ENCODE measurements around the gene XYLB.

The XYLB gene

DNA sequence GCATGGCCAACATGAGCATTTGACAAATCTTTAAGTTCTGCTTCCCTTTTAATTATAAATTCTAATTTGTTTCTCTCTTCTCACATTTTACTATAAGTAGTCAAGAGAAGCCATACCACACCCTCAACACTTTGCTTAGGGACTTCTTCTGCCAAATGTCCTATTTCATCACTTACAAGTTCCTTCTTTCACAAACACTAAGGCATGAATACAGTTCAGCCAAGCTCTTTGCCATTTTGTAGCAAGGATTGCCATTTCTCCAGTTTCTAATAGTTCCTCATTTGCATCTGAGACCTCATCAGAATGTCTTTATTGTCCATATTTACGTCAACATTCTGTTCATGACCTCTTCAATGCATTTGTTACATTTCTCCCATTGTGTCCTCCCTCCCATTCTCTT is 35.1 kb upstream of the XYLB start:
- no peak for TF ChIP-seq CTCF (conservative IDR thresholded peaks at IDR 0.05; ENCODE audit: low read depth, low read length)
- no peak overlapping the region for H3K4me3 ChIP-seq (ENCODE audit: low read depth, low read length)
- no peak for DNase-seq (ENCODE audit: low read depth)

DNA sequence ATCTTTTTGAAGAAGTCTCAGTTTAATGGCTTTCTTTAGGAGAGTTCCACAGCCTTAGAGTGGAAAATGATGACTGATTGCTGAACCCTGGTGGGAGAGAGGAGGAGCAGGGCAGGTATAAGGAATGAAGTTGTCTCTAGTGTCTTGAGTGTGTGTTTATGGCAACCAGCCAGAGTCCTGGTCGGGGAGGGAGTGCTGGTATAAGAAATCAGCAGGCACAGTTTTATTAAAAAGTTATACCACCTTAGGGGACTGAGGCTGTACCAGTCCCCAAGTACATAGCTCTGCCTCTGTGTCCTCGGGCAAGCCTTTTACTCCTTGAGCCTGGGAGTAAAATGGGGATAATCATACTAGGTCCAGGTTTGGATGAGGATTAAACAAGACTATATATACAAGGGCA is 34.6 kb upstream of the XYLB start:
- DNase-seq (ENCODE audit: low read depth): no peak
- no peak overlapping the region for H3K4me3 ChIP-seq (ENCODE audit: low read depth, low read length)
- no peak for TF ChIP-seq CTCF (conservative IDR thresholded peaks at IDR 0.05; ENCODE audit: low read depth, low read length)

DNA sequence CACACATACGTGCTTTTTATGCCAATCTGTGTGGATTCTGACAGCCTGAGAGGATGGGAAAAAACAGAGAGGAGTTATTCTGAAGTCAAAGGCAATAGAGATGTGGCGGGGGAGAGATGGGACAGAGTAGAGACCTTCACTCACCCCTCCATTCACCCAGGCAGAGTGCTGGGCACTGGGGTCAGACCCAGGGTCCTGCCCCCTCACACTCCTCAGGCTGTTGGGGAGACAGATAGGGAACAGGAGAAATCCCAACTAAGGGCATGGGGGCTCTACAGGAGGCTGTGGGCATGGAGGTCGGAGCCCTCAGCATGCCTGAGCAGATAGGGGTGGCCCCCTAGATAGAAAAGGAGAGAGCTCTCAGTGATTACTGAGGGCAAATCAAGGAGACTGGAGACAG is 34.2 kb upstream of the XYLB start:
- no peak overlapping the region for H3K4me3 ChIP-seq (ENCODE audit: low read depth, low read length)
- TF ChIP-seq CTCF (conservative IDR thresholded peaks at IDR 0.05; ENCODE audit: low read depth, low read length): no peak
- no peak for DNase-seq (ENCODE audit: low read depth)

- no peak overlapping the region for H3K4me3 ChIP-seq (ENCODE audit: low read depth, low read length)
- no peak for DNase-seq (ENCODE audit: low read depth)
- TF ChIP-seq CTCF (conservative IDR thresholded peaks at IDR 0.05; ENCODE audit: low read depth, low read length): no peak
Observed at GRCh38 chr3:38313263-38313662, 33.3 kb upstream of the XYLB start.

- TF ChIP-seq CTCF (conservative IDR thresholded peaks at IDR 0.05; ENCODE audit: low read depth, low read length): no peak
- no peak for DNase-seq (ENCODE audit: low read depth)
- no peak overlapping the region for H3K4me3 ChIP-seq (ENCODE audit: low read depth, low read length)
Observed at GRCh38 chr3:38313695-38314094, 32.9 kb upstream of the XYLB start.

- H3K4me3 ChIP-seq (ENCODE audit: low read depth, low read length): no peak overlapping the region
- DNase-seq (ENCODE audit: low read depth): no peak
- TF ChIP-seq CTCF (conservative IDR thresholded peaks at IDR 0.05; ENCODE audit: low read depth, low read length): no peak
Observed at GRCh38 chr3:38314112-38314763, 32.3 kb upstream of the XYLB start.

DNA sequence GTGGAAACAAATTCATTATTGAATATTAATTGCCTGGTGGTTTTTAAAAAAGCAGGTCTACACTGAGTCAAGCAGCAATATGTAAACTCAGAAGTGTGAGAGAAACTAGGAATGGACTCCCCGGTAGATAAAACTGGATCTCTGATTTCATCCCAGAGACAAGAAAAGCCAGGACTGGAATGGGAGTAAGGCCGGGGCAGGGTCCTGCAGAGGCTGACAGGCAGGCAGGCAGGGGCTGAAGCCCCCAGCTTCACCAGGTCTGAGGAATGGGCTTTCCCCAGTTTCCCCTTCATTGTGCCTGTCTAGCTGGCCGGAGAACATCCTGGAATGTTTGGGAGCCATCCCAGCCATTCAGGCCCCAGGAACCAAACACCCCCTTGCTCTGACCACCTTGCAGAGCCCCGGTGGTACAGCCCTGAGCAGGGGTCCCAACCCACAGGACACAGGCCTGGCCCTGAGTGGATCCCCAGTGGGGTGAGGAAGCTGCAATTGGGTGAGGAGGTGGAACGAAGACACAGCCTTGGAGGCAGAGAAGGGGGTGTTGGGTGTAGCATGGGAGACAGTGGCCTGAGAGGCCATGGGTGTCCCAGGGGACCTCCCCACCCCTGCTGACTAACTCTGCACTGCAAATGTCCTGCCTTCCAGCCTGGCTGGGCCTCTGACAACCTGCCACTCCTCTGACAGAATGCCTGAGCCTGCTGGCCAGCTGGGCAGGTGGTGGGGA is 31.7 kb upstream of the XYLB start:
- peak; percentile 8 for DNase-seq (ENCODE audit: low read depth)
- TF ChIP-seq CTCF (conservative IDR thresholded peaks at IDR 0.05; ENCODE audit: low read depth, low read length): no peak
- no peak overlapping the region for H3K4me3 ChIP-seq (ENCODE audit: low read depth, low read length)

All from choroid plexus epithelial cell (primary cell).